Neural cell (in vitro differentiated cells): Measurements from ENCODE around the gene PGBD5. TPM values are rescaled to one million over a fixed set of nuclear protein-coding genes. Genes with fewer than 3 reads are reported as not detected.

ENCODE experiments used
- H2AFZ ChIP-seq: fragments of 200-600, 300-800 bp; sonication (generic), shearing (Covaris generic); 2 replicates; pipeline ENCODE4 v1.6.0; 2014; ENCODE audit warnings: low read depth, mild to moderate bottlenecking, antibody characterized with exemption, low read length, moderate library complexity
- H3F3A ChIP-seq: fragments of 200-600 bp; shearing (Covaris generic); 2 replicates; pipeline ENCODE4 v1.6.1; 2016; ENCODE audit warnings: mild to moderate bottlenecking, moderate library complexity, mixed read lengths, antibody characterized with exemption, low read length; ENCODE audit not compliant: insufficient read depth, poor library complexity, severe bottlenecking
- H3K27ac ChIP-seq: fragments of 200-600, 300-800 bp; sonication (generic), shearing (Covaris generic); 2 replicates; pipeline ENCODE4 v1.5.1; 2014; ENCODE audit warnings: mild to moderate bottlenecking, low read length, moderate library complexity
- H3K27me3 ChIP-seq: fragments of 300-800, 200-600 bp; sonication (generic), shearing (Covaris generic); 2 replicates; pipeline ENCODE4 v1.6.0; 2014; ENCODE audit warnings: mild to moderate bottlenecking, low read depth, low read length, moderate library complexity; ENCODE audit not compliant: insufficient read depth
- H3K36me3 ChIP-seq: fragments of 300-800, 200-600 bp; sonication (generic), shearing (Covaris generic); 2 replicates; pipeline ENCODE4 v1.5.1; 2014; ENCODE audit warnings: mild to moderate bottlenecking, antibody characterized with exemption, low read length, moderate library complexity; ENCODE audit not compliant: insufficient read depth
- H3K4me2 ChIP-seq: fragments of 300-800, 200-600 bp; sonication (generic), shearing (Covaris generic); 2 replicates; pipeline ENCODE4 v1.6.0; 2014; ENCODE audit warnings: mild to moderate bottlenecking, low read length
- H3K4me3 ChIP-seq: fragments of 300-800, 200-600 bp; sonication (generic), shearing (Covaris generic); 2 replicates; pipeline ENCODE4 v1.5.1; 2014; ENCODE audit warnings: mild to moderate bottlenecking, low read length, moderate library complexity
- H3K79me2 ChIP-seq: fragments of 200-600 bp; shearing (Covaris generic); replicated peaks from 2 replicates; pipeline ENCODE4 v1.6.0; 2014; ENCODE audit warnings: mild to moderate bottlenecking, low read length, moderate library complexity; ENCODE audit not compliant: insufficient read depth
- H3K9ac ChIP-seq: fragments of 300-800, 200-600 bp; sonication (generic), shearing (Covaris generic); 2 replicates; pipeline ENCODE4 v1.6.1; 2016; ENCODE audit warnings: mild to moderate bottlenecking, low read length, mixed read lengths
- H3K9me2 ChIP-seq: fragments of 200-600 bp; shearing (Covaris generic); 2 replicates; pipeline ENCODE4 v1.6.1; 2016; ENCODE audit warnings: mild to moderate bottlenecking, low read length, mixed read lengths; ENCODE audit not compliant: insufficient read depth
- H3K9me3 ChIP-seq: fragments of 200-600, 300-800 bp; sonication (generic), shearing (Covaris generic); 2 replicates; pipeline ENCODE4 v1.6.1; 2016; ENCODE audit warnings: mild to moderate bottlenecking, mixed run types, low read length, moderate library complexity, mixed read lengths
- H4K20me1 ChIP-seq: fragments of 200-600 bp; shearing (Covaris generic); 2 replicates; pipeline ENCODE4 v1.6.1; 2016; ENCODE audit warnings: mild to moderate bottlenecking, mixed run types; ENCODE audit not compliant: insufficient read depth
- EP300 ChIP-seq: fragments of 450-650 bp; conservative IDR thresholded peaks from 2 replicates; pipeline ENCODE4 v1.6.1; 2014; ENCODE audit warnings: antibody characterized with exemption, mild to moderate bottlenecking, moderate library complexity; ENCODE audit not compliant: poor library complexity, severe bottlenecking
- EZH2 ChIP-seq: fragments of 200-600, 300-800 bp; shearing (Covaris generic), sonication (generic); IDR thresholded peaks from 2 replicates; pipeline ENCODE4 v1.6.1; 2014; ENCODE audit warnings: antibody characterized with exemption, low read length, borderline replicate concordance, mild to moderate bottlenecking; ENCODE audit not compliant: insufficient read depth, poor library complexity, severe bottlenecking
- MXI1 ChIP-seq: fragments of 450-650 bp; conservative IDR thresholded peaks from 2 replicates; pipeline ENCODE4 v1.6.1; 2014; ENCODE audit warnings: antibody characterized with exemption, mild to moderate bottlenecking; ENCODE audit not compliant: poor library complexity, severe bottlenecking
- POLR2AphosphoS5 ChIP-seq: IDR thresholded peaks from 2 replicates; pipeline ENCODE4 v1.6.1; 2012
- RAD21 ChIP-seq: fragments of 450-650 bp; conservative IDR thresholded peaks from 2 replicates; pipeline ENCODE4 v1.6.1; 2014; ENCODE audit warnings: antibody characterized with exemption, mild to moderate bottlenecking, moderate library complexity
- REST ChIP-seq: IDR thresholded peaks from 2 replicates; pipeline ENCODE4 v1.6.1; 2012; ENCODE audit warnings: borderline replicate concordance
- SMC3 ChIP-seq: fragments of 450-650 bp; conservative IDR thresholded peaks from 2 replicates; pipeline ENCODE4 v1.6.1; 2014; ENCODE audit warnings: antibody characterized with exemption, mild to moderate bottlenecking, moderate library complexity; ENCODE audit not compliant: poor library complexity
- TAF1 ChIP-seq: IDR thresholded peaks from 2 replicates; pipeline ENCODE4 v1.6.1; 2012; ENCODE audit warnings: low read depth
- polyA plus RNA-seq: library from polyadenylated mRNA; depleted of rRNA; stranded (reverse); fragments of >200 nt; gene quantifications from 2 replicates; pipeline ENCODE4 v1.2.3, GENCODE V29; 2014
- TF ChIP-seq, protein P1 (sequence below): fragments of 450-650 bp; IDR thresholded peaks from 2 replicates; pipeline ENCODE4 v1.5.1; 2014; ENCODE audit warnings: antibody characterized with exemption, mild to moderate bottlenecking, moderate library complexity; ENCODE audit not compliant: poor library complexity, severe bottlenecking

PGBD5 gene
- polyA plus RNA-seq, 1 donor from 2014 or later, result 16.3 TPM

DNA sequence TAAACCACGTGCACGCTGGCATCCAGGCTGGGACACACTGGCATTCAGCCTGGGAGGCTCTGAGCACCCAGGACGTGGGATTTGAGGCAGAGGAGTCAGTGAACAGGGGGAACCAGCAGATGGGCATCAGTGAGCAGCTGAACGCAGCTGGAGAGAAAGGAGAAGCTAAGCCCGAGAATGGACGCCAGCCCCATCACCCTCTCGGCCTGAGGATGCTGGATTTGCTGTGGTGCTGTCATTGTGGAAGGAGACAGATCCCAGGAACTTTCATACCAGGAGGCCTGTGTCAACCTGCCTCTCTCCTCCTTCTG is 132.8 kb downstream of the PGBD5 start:
- H3K4me2 ChIP-seq, result no peak overlapping the region
- H3K27me3 ChIP-seq, result no peaks in the 10 kb centered on the region
- H4K20me1 ChIP-seq, result no peaks in the 10 kb centered on the region
- no peaks in the 10 kb centered on the region for H3K9me3 ChIP-seq
- no peaks in the 10 kb centered on the region for H3K79me2 ChIP-seq
- TF ChIP-seq, protein P1, sequence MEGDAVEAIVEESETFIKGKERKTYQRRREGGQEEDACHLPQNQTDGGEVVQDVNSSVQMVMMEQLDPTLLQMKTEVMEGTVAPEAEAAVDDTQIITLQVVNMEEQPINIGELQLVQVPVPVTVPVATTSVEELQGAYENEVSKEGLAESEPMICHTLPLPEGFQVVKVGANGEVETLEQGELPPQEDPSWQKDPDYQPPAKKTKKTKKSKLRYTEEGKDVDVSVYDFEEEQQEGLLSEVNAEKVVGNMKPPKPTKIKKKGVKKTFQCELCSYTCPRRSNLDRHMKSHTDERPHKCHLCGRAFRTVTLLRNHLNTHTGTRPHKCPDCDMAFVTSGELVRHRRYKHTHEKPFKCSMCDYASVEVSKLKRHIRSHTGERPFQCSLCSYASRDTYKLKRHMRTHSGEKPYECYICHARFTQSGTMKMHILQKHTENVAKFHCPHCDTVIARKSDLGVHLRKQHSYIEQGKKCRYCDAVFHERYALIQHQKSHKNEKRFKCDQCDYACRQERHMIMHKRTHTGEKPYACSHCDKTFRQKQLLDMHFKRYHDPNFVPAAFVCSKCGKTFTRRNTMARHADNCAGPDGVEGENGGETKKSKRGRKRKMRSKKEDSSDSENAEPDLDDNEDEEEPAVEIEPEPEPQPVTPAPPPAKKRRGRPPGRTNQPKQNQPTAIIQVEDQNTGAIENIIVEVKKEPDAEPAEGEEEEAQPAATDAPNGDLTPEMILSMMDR, result no peak
- TF ChIP-seq MXI1, result no peak
- no peak for TF ChIP-seq POLR2AphosphoS5
- TF ChIP-seq EZH2, result no peak
- no peak for TF ChIP-seq TAF1
- no peak for TF ChIP-seq REST
- TF ChIP-seq EP300, result no peak
- TF ChIP-seq SMC3, result no peak
- no peak for TF ChIP-seq RAD21
- H3F3A ChIP-seq, result no peaks in the 10 kb centered on the region
- H3K36me3 ChIP-seq, result no peaks in the 10 kb centered on the region
- no peak overlapping the region for H3K9ac ChIP-seq
- no peak overlapping the region for H3K4me3 ChIP-seq
- no peaks in the 10 kb centered on the region for H3K9me2 ChIP-seq
- no peak overlapping the region for H3K27ac ChIP-seq
- no peak overlapping the region for H2AFZ ChIP-seq

DNA sequence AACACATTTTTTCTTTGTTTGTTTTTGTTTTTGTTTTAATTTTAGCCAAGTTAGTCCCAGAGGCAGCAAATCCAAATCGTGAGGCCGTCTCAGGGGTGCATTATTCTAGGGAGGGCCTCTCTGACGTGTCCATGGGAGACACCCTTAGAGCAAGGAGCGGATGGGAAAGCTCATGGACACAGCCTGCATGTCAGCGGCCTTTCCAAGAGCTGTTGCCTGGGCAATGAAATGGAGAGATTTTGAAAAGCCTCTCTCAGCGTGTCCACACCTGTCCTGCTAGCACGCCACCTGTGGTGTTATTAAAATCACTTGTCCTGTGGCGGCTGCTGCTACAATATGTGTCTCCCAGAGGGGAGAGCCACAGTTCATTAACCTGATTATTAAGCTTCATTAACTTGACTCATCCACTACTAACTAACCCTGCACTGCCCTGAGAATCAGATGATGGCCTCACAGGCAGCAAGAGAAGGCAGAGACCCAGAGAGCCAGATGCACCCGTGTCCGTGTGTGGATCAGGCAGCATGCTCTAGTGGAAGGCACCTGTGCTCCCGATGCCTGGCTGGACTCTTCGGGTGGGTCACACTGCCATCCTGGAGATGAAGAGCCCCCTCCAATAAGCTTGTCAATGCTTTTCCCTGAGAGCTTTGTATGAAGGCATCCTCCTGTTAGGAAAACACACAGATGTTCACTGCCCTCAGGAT is 133.3 kb downstream of the PGBD5 start:
- Histone ChIP-seq H3K27ac (peak overlapping the region; percentile 12), H4K20me1 (no peaks in the 10 kb centered on the region), H3K4me3 (no peak overlapping the region), H3K36me3 (no peaks in the 10 kb centered on the region), H3K9ac (peak overlapping the region; percentile 34), H3K9me2 (no peaks in the 10 kb centered on the region), H3F3A (no peaks in the 10 kb centered on the region), H3K9me3 (no peaks in the 10 kb centered on the region), H3K27me3 (no peaks in the 10 kb centered on the region), H3K79me2 (no peaks in the 10 kb centered on the region), H3K4me2 (no peak overlapping the region), H2AFZ (no peak overlapping the region)
- TF ChIP-seq RAD21, result no peak
- no peak for TF ChIP-seq TAF1
- no peak for TF ChIP-seq REST
- no peak for TF ChIP-seq POLR2AphosphoS5
- TF ChIP-seq, protein P1, result no peak
- no peak for TF ChIP-seq EP300
- TF ChIP-seq MXI1, result no peak
- TF ChIP-seq EZH2, result no peak
